Suppressor macrophage treated with lipopolysaccharide for 4 hours (primary cell): ENCODE data around the gene DSCAM.
A peak's percentile ranks its signal among the peaks of the same experiment; 100 is the strongest.
"Not testable (repeated sequence)": the region's sequence is repeated elsewhere in the genome, so short reads cannot be mapped to it uniquely, and the experiment has no call there.

Source experiments
- DNase-seq: peaks from one replicate; pipeline ENCODE4 v3.0.0-alpha.2; 2020

DSCAM gene

DNA sequence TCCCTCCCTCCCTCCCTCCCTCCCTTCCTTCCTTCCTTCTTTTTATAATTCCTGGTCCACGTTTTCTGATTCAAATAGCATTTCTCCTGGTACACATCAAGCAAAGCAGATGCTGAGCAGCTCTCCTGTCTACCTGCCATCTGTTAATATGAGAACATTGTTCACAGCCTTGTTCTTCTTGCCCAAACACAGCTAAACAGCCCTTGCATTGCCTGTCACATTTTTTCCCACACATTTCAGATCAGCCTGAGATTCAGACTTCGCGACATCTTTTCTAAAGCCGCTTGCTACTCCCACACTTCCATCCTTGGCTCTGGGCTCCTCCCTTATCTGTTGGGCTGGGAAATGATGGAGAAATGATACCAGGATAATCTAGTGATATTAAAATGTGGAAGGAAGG, 779.2 kb downstream of the DSCAM start:
- DNase-seq = no peak

DNA sequence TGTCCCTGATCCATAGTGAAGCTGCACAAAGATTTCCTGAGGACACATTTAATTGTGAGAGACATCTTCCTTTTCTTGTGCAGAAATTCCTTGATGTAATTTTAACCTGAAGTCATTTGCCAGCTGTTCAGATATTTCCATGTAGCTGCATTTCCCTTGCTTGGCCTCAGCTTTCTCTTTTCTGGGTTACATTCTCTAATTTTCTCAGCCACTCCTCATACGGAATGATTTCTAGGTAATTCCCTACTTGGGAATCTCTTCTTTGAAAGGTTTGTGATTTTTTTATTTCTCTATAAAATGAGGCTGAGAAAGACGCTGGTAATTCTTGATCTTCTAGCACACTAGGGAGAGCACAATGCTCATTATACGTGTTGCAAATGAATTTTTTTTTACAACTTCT, 780.7 kb downstream of the DSCAM start:
- DNase-seq = no peak

DNA sequence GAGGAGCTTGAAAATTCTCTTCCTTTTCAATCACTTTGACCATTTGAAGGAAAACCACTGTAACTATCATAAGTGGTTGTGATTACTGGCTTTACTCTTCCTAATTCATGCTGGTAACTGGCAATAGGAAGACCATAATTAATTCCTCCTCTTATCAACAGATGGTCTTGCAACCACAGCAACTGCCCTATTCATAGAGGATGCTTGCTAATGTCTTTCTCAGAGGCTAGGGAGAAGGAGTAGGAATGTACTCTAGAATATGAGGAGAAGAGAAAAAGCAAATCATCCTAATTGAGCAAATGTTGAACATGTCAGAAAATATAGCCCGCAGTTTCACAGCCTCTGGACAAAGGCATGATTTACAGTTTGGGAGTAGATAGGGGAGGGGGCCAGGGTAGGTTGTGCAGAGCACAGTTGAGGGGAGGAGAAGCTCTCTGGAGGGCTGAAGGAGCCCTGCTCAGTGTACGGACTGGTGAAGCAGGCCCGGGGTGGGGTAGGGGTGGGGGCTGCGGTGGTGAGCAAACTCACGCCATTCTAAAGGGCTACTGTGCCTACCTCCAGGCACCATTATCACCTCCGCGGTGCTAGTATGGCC, 786.8 kb downstream of the DSCAM start:
- DNase-seq = no peak

DNA sequence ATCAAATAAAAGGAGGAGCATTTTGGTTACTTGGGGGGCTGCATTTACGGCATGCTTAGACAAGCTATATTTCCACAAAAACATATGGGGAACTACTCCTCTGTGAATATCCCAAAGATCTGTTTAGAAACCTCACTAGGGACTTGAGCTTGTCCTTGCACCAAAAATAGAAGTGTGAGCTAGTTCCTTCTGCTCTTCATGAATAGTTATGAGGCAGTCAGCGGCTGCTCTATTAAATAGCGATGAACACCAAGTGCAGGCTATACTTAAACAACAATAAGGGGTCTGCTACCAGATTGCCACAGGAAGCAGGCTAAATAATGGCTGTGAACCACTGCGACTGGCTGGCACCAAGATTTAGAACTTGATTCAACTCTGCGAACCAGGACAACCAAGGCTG, 789.6 kb downstream of the DSCAM start:
- no peak for DNase-seq

DNA sequence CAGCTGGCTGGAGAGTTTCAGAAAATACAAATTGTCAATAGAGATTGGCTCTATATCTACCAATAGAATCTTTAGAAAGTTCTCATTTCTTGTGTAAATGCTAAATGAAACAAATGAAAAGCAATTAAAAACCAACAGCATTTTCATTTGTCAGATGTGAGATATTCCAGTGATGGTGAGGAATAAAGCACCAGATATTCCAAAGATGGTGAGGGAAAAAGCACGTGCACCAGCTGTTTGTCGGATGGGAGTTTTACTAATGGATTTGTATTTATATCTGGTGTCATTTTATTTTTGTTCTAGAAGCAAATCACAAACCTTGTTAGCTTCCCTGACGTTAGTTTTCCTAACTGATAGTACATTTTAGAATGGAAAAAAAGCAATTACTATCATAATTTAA, 790.9 kb downstream of the DSCAM start:
- no peak for DNase-seq

DNA sequence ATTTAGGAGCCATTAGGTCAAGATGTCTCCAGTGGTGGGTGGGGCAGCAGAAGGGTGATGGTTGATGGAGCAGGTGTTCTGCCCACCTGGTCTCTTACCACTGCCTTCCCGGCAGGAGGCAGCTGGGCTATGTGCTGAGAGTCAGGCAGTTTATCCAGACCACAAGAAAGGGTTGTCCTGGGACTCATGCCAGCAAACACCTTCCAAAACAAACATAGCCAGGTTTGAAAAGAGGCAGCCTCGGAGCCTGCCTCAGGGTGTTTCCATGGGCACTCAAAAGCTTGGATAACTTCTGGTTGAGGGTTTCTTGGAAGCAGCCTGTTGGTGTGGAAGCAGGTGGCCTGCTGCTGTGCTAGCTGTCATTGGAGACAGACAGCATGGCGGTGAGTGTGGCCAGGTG, 792.6 kb downstream of the DSCAM start:
- no peak for DNase-seq

DNA sequence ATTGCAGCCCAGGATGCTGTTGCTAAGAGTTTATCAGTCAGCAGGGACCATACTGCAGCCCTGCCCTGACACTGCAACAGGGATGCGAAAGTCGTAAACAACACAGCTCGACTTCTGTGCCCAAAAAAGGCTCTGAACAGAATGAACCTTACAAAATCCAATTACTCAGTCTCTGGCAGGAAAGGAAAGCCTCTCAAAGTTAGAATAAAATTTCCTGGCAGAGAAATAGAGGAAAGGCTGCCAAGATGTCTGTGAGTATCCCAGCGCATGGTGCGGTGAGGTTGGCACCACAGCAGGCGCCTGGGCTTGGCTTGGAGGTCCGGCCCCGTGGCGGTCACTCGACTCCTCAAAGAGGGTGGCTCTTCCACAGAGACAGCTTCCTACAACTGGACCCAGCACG, 794.0 kb downstream of the DSCAM start:
- DNase-seq = no peak

DNA sequence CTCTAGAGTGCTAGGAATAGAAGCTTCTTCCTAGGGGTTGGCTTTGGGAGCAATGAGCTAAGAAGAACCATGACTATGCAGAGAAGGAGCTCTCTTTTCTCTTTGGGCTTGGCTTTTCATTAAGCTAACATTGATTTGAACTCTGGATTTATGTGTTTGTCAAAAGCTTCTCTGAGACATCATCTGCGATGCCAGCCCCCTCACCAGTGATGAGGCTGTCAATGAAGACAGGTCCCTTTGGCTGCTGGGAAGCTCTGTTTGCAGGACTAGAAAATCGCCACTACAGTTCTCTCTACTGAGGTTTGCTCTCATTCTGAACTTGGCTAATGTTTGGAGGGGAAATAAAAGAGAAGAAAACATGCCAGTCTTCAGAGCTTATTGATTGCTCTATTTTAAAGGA, 794.7 kb downstream of the DSCAM start:
- no peak for DNase-seq

DNA sequence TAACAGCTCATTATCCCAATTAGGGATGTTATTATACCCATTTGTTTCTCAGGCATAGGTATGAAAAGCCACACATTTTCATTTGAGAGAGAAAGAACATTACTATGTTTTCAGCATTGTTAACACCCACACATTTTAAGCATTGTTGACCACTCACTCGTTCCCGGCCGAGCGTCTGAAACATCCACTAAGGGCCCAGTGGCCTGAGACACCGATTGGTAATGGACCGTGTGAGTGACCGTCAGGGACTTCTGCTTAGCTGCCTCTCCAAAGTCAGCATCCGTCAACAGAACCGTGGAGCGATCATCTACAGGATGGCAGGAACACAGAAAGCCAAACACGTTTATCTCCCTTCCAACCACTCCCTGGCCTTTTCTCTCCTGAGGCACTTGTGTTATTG, 795.2 kb downstream of the DSCAM start:
- no peak for DNase-seq

DNA sequence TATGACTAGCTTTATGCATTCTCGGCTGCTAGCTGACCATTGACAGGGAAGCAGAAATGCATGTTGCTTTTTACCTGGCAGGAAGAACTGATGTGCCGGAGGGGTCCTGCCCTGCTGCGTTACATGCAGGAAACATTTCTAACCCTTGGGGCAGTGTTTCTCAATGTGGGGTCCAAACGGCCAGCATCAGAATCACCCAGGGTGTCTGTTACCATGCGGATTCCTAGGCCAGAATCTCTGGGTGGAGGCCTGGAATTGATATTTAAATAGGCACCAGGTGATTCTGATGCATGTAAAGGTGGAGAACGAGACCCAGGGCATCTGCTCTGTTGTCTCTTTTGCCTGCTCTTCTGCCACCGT, 797.0 kb downstream of the DSCAM start:
- no peak for DNase-seq

DNA sequence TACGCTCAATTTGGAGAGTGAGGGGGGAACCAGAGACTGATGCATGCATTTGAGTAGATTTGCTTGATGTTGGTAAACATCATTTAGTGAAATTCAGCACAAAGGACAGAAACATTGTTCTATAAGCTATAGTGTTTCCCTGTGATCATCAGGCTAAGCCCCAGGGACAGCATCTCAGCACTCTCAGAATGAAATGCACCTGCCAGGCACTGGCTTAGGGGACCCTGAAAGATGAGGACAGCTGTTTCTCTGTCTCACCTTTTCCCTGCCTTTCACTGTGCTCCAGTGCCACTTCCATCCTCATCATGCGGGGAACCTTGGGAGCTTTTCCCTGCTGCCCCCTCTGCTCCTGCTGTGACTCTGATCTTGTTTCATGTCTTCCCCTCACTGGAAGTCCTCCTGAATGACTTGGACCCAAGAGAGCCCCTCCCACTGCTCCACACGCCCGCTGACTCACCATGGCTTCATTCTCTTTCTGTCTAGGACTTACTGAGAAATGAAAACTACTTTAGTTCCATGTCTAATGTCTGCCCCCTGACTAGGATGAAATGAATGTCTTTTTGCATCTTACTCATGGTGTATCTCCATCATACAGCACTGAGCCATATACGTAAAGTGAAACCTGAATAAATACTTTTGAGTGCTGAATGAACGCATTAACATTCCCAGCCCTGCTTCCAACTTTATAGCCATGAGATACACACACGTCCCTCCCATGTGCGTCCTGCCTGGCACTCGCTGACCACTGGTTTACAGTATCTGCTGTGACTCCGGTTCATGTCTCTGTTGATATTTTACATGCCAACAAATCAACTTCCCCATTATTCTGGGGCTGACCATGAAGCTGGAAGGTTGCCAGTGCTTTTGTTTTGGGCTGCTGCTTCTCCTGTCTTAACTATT, 797.7 kb downstream of the DSCAM start:
- peak; percentile 39 for DNase-seq

DNA sequence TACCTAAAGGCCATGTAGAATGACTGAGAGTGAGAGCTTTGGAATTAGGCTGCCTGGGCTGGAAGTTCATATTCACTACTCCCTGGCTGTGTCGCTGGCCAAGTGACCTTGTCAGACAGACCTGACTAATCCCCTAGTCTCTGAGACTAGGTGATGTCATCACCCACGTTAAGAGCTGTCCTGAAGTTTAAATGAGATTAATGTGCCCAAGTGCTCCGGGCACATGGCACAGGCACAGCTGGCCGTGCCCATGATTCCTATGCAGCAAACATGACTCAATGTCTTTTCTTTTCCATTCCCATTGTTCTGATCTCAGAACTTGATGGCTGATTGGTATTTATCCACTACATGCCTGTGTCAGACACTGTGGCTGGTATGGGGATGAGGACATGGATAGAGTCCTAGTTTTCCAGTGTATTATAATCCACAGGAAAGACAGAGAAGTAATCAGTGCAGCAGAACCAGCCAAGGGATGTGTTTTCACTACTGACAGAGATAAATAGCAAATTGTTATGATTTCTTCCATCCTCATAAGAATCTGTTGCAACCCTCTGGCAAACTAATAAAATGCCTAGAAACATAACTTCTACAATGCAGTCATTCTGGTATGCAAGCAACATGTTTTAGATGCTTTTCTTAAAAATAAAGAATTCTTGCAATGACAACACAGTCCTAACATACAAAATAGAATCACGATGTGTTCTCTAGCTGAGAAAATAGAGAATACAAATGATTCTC, 798.8 kb downstream of the DSCAM start:
- DNase-seq = no peak

DNA sequence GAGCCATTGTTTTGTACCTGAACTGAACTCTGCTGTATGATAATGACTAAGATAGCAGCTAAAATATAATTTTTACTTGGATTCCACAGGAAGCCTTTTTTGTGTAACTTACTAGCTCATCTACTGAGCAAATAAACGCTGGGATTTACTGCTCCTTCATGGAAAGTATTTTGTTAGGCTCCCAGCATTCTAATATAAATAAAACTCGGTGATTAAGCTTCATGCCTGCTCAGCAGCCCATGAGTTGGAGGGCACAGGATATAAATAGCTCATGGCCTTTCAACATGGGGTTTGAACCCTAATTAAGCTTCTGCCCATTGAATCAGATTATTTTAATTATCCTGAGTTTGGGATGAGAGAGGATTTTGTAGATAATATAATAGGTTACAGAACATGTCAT, 799.7 kb downstream of the DSCAM start:
- DNase-seq = no peak

DNA sequence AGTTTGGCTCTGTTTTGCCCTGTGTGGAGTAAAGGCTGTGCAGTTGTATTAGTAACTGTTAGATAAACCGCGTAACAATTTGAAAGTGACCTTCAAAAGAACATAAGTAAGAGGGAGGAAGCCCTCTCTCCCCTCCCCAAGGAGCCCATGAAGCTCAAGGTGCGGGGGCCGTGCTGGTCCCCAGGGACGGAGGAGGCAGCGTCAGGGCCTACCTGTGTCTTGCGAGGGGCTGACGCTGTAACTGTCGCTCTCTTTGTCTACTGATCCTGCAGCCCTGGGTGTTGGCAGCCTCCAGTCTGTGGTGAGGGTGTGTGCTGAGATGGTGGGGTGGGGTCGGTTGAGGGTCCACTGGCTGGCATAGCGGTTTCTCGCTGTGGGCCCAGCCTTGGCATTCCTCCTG, 803.1 kb downstream of the DSCAM start:
- no peak for DNase-seq

DNA sequence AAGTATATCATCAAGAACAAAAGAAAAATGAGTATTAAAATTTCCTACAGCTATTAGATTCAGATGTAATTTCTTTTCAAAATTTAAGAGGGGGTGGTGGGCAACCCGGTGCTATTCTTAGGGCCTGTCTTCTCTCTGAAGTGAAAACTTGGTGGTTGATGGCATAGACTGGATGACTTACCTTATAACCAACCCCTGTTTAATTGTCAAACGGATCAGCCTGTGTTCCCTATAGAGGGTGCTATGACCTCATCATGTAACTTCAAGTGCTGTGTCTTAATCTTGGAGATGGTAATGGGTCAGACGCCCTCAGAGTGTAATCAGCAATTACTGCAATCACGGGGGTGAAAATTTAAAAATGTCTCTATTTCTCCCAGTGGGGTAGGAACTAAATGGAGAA, 803.5 kb downstream of the DSCAM start:
- DNase-seq = no peak

DNA sequence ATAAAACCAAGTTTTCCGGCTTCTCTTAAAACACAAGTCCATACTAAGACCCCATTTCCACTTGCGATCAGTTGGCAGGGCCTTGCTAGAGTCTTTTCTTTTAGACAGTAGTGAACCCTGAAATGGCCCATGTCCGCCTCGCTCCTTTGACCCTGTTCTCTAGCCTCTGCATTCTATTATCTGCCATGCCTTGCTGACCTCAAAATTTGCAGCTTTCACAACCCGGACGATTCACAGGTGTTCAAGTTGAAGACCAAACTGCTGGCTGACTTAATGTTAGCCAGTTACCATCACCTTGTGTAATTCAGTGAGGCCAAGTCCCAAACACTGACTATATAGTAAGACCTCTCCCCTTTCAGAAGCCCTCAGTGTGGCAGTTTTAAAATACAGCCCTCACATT, 805.5 kb downstream of the DSCAM start:
- no peak for DNase-seq

DNA sequence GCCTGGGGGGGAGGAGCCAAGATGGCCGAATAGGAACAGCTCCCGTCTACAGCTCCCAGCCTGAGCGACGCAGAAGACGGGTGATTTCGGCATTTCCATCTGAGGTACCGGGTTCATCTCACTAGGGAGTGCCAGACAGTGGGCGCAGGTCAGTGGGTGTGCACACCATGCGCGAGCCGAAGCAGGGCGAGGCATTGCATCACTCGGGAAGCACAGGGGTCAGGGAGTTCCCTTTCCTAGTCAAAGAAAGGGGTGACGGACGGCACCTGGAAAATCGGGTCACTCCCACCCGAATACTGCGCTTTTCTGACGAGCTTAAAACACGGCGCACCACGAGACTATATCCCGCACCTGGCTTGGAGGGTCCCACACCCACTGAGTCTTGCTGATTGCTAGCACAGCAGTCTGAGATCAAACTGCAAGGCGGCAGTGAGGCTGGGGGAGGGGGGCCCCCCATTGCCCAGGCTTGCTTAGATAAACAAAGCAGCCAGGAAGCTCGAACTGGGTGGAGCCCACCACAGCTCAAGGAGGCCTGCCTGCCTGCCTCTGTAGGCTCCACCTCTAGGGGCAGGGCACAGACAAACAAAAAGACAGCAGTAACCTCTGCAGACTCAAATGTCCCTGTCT, 813.7 kb downstream of the DSCAM start:
- not testable (repeated sequence) for DNase-seq

DNA sequence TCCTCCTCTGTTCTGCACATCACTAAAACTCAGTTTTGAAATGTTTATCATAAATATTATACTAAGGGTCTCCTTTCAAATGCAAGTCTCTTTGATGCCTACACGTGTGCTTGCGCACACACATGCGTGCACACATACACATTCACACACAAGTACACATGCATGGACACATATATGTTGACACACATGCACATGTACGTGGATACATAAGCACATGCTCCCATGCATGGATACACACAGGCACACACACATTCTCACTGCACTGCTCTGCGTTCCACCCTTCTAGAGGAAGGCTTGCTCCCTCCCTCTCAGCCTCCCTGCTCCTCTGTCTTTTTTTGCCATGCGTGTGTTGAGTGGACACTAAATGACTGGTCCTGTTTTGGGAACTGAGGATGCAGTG, 817.1 kb downstream of the DSCAM start:
- DNase-seq = no peak

DNA sequence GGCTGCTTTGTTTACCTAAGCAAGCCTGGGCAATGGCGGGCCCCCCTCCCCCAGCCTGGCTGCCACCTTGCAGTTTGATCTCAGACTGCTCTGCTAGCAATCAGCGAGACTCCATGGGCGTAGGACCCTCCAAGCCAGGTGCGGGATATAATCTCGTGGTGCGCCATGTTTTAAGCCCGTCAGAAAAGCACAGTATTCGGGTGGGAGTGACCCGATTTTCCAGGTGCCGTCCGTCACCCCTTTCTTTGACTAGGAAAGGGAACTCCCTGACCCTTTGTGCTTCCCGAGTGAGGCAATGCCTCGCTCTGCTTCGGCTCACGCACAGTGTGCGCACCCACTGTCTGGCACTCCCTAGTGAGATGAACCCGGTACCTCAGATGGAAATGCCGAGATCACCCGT, 818.6 kb downstream of the DSCAM start:
- DNase-seq = not testable (repeated sequence)

DNA sequence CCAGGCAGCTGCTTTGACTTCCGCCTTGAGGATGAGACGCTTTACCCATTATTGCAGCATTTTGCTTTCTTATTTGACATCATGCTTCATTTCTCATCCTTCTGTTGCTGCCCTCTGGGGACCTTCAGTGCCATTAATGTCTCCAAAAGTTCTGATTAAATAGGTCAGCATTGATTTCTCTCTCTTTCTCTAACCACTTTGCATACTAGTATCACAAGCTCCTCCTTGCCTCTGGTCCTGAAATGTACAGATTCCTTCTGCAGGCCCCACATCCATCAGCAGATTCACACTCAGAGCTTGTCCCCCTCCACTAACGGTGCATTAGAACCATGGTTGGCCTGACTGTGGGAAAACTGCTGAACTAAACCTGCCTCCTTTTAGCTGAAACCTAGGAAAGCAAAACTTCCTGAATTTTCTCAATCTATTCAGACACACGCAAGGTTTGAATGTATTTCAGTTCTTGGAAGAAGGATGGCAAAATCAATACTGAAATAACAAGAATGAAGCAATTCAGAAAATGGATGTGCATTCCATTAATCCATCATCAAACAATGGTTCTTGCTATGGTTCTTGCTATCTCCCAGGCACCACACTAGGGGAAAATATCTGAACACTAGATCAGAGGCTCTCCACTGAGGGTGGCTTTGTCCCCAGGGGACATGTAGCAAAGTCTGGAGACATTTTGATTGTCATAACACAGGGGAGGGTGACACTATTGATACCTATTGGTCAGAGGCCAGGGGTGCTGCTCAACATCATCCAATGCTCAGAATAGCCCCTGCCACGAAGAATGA, 825.2 kb downstream of the DSCAM start:
- no peak for DNase-seq

DNA sequence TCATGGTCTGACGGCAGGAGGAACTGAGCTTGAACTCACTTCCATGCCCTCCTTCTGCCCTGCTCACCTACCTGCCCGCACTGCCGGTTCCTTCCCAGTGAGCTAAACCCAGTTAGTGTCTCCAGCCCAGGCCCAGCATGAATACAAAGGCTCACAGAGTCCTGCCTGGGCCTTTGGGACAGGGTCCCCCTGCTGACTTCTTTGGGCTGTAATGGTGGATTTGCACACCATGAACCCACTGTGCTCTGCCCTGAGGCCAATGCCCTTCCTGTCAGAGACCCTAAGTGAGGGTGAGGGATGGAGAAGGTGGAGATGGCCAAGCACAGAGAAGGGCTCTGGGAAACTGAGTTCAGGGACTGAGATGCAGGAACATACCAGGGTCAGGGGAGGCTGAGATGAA, 826.3 kb downstream of the DSCAM start:
- no peak for DNase-seq

DNA sequence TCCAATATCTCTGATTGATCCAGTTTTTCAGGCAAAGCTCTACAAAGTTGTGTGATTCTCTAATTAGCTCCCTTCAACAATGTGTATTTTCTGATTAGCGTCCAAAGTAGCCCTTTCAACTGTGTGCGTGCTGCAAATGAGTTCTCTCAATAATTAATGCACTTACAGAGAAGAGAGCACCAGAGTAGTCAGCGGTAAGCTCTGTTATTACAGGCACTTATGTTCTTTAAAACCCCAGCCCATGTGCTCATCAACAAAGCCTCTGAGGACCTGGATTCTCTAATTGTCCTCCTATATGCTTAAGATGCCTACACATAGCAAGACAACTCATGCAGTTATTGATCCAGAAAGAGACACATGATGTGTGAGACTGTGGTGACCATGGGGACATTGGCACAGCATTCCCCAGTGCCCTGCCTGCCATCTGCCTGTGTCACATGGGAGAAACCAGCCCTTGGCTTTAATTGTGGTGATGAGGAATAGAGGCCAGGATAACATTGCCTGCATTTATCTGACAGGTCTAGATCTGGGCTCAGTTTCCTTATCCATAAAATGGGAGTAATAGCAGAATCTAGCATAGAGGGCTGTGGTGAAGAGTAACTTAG, 828.0 kb downstream of the DSCAM start:
- DNase-seq = no peak
